ENCODE data around the gene LRRC41.
"Not testable (repeated sequence)": the region's sequence is repeated elsewhere in the genome, so short reads cannot be mapped to it uniquely, and the experiment has no call there.

The LRRC41 gene, protein sequence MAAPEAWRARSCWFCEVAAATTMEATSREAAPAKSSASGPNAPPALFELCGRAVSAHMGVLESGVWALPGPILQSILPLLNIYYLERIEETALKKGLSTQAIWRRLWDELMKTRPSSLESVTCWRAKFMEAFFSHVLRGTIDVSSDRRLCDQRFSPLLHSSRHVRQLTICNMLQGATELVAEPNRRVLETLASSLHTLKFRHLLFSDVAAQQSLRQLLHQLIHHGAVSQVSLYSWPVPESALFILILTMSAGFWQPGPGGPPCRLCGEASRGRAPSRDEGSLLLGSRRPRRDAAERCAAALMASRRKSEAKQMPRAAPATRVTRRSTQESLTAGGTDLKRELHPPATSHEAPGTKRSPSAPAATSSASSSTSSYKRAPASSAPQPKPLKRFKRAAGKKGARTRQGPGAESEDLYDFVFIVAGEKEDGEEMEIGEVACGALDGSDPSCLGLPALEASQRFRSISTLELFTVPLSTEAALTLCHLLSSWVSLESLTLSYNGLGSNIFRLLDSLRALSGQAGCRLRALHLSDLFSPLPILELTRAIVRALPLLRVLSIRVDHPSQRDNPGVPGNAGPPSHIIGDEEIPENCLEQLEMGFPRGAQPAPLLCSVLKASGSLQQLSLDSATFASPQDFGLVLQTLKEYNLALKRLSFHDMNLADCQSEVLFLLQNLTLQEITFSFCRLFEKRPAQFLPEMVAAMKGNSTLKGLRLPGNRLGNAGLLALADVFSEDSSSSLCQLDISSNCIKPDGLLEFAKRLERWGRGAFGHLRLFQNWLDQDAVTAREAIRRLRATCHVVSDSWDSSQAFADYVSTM

DNA sequence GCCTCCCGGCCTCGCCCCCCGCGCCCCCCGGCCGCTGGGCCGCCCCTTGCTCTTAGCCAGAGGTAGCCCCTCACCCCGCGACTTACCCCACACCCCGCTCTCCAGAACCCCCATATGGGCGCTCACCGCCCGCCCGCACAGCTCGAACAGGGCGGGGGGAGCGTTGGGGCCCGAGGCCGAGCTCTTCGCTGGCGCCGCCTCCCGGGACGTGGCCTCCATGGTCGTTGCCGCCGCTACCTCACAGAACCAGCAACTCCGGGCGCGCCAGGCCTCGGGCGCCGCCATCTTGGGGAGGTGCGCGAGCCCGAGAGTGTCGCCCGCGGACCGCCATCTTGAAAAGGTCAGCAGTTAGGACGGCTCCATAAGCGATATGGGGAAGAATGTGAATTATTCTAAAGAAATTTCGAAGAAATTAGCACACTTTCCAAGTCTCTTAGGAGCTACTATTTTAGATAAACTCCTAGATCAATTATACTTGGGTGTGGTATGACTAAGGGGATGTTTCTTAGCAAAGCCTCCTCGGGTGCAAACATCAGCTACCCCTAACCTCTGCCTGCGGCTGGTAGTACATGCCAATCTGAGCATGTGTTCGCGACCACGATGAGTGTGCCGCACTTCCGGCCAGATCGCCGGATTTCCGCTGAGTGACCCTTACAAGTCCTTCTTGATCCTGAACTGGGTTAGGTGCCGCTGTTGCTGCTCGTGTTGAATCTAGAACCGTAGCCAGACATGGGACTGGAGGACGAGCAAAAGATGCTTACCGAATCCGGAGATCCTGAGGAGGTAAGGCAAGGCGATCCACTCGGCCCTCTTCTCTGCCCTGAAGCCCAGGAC lies at the start of gene LRRC41, which contains the start of gene UQCRH:
Gene LRRC41, minus strand, starts transcription at position 579 of the 834 bp plus-strand sequence. Its CDS starts 294 bp downstream, at position 285.
Gene UQCRH, plus strand, starts transcription at position 661 of the 834 bp plus-strand sequence. Its CDS starts 69 bp downstream, at position 730.
- peak; percentile 88 for DNase-seq

DNA sequence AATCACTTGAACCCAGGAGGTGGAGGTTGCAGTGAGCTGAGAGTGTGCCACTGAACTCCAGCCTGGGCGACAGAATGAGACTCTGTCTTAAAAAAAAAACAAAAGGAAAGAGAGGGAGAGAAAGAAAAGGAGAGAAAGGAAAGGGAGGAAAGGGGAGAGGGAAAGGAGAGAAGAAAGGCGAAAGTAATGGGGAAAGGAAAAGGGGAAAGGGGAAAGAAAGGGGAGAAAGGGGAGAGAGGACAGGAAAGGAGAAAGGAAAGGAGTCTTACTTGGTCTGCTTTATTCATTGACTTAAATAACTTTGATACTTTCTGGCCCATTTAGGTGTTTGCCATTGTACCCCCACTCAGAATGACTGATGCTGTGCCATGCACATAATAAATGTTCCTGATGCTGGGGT lies 48.9 kb upstream of the LRRC41 start:
- no peak for DNase-seq

DNA sequence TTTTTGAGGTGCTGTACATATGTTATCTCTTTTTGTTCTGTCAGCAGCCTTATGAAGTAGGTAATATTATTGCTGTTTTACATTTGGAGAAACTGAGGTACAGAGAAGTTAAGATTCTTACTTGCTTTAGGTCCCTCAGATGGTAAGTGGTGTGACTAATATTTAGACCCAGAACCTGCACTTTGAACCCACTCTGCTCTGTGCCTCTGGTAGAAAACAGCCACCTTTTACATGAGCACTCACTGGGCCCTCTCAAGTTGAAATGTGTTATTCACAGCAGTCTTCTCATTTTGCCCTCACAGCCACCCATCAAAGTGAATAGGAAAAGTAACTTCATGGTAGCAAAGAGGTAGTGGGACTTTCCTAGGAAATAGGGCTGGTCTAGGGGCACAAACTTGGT lies 41.9 kb upstream of the LRRC41 start:
- DNase-seq: no peak

DNA sequence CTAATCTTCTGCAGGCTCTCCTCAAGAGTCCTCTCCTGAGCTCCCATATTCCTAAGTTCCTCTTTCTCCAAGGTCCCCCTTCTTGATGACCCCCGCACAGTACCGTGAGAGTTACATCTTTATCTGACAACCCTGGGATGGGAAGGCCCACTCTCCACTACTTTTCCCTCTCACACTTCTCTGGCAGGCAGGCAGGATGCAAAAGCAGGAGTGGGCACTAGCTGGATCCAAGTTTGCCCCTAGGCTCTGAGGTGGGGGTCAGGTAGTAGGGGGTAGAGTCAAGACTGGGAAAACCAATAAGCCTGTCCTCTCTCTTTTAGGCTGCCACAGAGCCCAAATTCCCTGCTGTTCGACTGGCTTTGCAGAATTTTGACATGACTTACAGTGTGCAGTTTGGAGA lies 41.1 kb upstream of the LRRC41 start:
- DNase-seq: no peak

DNA sequence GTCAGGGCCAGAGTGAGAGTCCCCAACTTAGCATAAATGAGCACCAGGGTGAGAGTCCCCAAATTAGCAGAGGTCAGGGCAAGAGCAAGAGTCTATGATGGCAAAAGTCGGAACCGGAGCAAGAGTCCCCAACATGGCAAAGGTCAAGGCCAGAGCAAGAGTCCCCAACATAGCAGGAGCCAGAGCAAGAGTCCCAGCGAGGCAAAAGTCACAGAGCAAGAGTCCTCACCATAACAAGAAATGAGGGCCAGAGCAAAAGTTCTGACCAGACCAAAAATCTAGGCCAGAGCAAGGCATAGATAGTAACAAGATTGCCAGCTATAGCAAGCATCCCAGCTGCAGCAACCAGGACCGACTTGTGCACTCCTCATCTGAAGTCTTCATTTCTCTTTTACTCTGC lies 40.3 kb upstream of the LRRC41 start:
- no peak for DNase-seq

DNA sequence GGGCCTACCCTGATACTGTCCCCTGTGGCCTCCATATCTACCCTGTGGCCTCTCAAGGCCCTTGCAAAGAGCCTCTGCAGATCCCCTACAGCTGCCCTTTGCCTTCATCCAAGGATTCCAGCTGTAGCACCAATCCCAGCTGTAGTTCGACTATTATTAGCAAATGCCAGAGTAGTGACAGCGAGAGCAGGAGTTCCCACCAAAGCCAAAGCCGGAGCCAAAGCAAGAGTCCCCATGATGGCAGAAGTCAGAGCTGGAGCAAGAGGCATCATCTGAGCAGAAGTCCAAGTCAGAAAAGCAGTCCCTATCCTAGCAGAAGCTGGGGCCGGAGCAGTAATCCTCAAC lies 39.9 kb upstream of the LRRC41 start:
- DNase-seq: no peak

DNA sequence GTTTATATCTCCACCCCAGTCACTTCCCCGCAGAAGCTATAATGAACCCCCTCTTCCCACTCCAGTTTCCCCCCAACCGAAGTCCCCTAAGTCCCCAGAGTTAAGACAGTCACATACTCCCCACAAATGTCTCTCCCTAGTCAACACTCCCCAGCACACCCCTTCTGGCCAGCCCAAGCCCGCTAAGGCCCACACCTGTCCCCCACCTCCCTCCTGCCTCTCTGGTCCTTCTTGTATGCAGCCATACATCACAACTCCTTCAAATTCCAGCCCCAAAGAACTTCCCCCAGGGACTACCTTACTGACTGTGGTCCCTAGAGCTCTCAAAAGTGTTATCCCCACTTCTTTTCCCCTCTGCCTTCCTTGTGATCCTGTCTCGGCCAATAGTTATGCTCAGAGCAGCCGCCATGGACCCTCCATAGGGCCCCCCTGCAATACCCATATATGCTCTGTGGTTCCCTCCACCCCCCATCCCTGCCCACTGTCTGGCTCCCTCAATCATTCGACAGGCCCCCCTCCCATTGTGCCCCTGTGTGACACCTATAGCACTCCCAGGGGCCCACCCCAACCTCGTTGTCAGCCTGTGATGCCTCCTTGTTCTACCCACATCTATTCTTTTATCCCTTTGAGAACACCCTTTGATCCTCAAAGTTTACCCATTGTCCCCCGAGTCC lies 39.4 kb upstream of the LRRC41 start:
- no peak for DNase-seq

DNA sequence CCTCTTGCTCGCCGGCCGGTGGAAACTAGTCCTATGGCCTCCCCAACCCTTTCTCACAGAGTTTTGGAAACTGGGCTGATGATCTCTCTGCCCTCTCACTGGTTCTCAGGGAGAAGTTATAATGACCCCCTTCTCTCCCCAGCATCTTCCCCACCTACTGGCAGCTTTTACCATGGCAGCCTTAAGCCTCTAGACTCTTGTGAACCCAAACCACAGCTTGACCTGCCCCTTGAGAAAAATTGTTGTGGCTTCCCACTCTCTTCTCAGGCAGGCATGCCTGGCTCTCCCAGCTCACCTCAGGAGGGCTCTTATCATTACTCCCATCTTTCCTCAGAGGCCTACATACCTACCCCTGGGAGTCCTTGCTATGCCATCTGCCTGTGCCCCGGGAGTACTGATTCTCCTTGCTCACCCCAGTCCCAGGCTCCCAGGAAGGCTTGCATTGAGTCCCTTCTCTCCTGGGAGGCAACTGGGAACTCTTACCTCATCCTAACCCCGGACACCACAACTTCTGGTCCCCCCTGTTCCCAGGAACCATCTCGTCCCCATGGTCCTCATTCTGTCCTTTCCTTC lies 38.8 kb upstream of the LRRC41 start:
- DNase-seq: no peak

DNA sequence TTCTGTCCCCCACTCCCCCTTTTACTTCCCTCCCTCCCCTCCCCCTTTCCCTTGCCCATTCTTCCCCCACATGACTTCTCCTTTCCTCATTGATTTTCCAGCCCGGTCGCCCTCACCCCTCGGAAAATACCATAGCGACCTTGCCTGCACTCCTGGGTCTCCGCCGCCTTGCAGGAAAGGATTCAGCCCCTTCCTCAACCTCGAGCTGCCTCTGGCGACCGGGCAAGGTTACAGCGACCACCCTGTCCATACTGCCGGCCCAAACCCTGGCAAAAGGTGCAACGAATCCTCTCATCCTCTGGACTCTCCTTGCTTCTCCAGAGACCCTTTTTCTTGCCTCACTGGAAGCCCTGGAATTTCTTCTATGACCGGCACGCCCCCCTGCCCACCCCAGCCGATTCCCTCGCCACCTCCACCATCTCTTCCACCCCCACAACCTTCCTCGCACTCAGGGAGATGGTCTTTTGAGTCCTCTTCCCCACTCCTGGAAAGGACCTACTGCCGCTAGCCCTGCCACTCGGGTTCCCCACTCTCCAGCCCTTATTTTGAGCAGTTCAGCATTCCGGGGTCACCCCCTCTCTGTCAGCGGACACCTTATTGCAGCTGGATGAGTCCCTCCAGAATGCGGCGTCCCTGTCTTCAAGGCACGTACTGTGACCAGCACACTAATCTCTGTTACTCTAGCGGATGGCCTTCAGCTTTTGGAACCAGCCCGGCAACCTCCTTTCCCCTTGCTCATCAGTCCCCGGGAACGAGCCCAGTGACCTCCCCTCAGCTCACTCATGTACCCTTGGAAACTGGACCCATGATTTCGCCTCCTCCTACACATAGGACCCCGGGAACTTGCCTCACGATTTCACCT lies 38.0 kb upstream of the LRRC41 start:
- no peak for DNase-seq

DNA sequence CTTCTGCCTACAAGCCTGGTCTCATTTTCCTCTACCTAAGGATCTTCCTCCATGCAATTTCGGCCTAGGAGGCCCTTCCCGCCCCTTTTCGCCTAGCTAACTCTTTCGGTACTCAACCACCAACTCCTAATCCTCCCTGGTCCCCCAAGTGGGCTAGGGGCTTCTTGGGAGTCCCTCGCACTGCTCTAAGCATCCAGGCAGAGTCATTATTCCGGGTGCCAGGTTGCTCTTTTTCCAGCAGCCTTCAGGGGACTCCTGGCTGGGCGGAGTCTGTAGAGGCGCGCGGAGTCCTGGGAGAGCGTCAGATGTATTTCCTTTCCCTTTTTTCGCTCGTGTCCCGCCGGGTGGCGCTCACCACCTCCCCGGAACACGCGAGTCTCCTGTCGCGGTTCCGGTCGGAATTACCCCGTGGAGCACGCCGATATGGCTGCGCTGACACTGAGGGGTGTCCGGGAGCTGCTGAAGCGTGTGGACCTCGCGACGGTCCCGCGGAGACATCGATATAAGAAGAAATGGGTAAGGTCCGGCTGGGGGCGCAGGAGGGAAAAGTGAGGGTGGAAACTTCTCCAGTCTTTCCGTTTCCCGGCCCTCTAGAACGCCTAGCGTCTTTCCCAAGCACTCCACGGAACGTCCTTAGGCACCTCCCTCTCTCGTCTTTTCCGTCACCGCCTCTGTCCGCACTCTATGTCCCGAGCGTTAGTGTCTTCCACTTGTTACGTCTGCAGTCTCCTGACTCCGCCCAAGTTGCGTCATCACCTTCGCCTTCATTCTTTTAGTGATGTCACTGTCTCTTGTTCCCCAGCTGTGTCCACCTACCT lies 37.2 kb upstream of the LRRC41 start, which contains the start of gene NSUN4:
Gene NSUN4, plus strand, starts transcription at position 404 of the 818 bp plus-strand sequence. Its CDS starts 20 bp downstream, at position 424.
- DNase-seq: peak; percentile 79

DNA sequence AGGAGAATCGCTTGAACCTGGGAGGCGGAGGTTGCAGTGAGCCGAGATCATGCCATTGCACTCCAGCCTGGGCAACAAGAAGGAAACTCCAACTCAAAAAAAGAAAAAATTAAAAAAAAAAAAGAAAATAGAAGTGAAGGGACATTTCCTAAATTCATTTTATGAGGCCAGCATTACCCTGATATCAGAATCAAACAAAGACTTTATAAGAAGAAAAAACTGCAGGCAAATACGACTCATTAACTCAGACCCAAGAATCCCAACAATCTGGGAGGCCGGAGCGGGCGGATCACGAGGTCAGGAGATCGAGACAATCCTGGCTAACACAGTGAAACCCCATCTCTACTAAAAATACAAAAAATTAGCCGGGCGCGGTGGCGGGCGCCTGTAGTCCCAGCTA lies 34.0 kb upstream of the LRRC41 start:
- DNase-seq: not testable (repeated sequence)

DNA sequence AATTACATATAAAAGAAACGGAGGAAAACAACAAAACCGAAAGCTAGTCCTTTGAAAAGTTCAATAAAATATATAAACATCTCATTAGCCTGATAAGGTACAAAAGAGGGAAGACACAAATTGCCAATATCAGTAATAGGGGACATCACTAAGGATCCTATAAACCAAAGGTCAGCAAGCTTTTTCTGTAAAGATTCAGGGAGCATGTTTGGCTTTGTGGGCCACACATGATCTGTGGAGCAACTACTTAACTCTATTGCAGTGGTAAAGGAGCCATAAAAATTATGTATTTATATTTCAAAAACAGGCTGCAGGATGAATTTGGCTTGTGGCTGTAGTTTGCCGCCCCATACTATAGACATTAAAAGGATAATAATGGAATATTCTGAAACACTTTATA lies 31.7 kb upstream of the LRRC41 start:
- no peak for DNase-seq

DNA sequence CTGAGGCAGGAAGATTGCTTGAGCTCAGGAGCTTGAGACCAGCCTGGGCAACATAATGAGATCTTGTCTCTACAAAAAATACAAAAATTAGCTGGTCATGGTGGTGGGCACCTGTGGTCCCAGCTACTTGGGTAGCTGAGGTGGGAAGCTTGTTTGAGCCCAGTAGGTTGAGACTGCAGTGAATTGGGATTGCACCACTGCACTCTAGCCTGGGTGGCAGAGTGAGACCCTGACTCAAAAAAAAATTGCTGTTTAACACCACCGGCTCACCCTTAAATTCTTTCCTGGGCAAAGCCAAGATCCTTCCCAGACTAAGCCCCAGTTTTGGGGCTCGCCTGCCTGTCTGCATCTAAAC lies 30.6 kb upstream of the LRRC41 start:
- DNase-seq: no peak

DNA sequence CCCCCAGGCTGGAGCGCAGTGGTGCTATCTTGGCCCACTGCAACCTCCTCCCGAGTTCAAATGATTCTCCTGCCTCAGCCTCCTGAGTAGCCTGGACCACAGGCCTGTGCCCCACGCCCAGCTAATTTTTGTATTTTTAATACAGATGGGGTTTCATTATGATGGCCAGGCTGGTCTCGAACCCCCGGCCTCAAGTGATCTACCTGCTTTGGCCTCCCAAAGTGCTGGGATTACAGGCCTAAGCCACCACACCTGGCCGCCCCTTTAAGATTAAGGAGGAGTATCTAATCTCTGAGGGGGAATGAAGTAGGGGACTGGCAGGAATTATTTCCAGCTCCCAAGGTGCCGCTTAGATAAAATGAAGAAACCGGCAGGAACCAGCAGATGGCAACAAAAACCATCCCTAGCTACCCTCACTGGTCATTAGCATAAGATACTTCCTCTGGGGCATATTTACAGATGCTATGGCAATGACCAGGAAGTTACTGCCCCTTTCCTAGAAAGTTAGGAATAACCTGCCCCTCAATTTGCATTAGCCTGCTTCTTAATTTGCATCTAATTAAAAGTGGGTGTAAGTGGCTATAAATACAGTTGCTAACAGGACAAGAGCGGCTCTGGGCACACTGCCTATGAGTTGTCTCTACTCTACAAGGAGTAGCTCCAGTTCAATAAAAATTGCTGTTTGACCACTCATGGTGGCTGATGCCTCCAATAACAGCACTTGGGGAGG lies 30.0 kb upstream of the LRRC41 start:
- no peak for DNase-seq

DNA sequence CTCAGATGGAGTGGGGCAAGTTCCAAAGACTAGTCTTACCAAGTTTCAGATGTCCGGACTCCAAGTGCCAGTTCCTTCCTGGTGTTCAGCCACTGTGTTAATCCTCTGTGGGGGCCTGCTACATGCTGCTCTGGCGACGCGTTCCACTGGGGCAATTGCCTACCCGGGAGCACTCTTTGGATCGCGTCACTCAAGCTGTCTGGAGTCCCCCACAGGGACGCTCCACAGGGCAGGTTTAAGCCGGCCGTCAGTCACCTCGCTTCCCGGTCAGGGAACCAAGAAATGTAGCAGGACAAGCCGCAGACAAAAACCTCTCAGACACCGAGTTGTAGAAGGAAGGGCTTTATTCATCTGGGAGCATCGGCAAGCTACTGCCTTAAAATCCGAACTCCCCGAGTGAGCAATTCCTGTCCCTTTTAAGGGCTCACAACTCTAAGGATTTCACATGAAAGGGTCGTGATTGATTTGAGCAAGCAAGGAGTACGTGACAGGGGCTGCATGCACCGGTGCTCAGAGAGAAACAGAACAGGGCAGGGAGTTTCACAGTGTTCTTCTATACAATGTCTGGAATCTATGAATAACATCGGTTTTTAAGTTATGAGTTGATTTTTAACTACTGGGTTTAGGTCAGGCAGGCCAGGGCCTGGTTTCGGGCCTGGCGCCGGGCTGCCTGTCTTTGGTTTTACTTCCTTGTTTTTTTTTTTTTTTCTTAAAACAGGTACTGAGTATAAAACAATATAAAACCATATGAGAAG lies 28.5 kb upstream of the LRRC41 start:
- DNase-seq: not testable (repeated sequence)

DNA sequence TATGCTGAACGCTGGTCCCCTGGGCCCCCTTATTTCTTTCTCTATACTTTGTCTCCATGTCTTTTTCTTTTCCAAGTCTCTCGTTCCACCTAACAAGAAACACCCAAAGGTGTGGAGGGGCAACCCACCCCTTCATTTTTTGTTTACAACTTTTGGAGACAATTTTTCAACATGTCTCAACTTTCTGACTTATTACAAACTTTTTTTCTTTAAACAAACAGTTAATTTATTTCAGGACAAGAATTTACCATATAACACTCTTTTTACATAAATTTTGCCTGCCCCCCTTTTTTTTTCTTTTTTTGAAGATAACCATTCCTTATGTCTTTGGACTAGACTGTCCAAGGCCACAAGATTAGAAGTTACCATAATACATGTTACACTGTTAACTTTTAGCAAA lies 27.0 kb upstream of the LRRC41 start:
- not testable (repeated sequence) for DNase-seq

DNA sequence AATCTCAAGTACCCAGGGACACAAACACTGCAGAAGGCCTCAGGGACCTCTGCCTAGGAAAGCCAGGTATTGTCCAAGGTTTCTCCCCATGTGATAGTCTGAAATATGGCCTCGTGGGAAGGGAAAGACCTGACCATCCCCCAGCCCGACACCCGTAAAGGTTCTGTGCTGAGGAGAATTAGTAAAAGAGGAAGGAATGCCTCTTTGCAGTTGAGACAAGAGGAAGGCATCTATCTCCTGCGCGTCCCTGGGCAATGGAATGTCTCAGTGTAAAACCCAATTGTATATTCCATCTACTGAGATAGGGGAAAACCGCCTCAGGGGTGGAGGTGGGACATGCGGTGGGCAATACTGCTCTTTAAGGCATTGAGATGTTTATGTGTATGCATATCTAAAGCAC lies 26.4 kb upstream of the LRRC41 start:
- not testable (repeated sequence) for DNase-seq

DNA sequence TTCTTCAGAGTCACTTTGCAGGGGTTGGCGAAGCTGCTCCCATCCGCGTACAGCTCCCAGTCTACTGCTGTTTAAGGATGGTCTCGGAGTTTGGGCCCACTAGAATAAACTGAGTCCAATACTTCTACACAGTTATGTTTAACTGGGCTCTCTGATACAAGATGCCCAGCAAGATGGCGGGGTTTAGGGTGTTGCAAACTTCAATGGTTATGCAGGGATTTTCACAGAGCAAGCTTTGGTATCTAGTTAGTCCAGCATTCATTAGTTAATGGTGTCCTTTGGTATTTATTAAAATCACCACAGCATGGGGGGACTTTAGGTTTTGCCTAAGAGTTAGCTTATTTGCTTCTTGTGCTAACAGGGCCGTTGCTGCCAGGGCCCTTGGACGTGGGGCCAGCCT lies 24.8 kb upstream of the LRRC41 start:
- DNase-seq: not testable (repeated sequence)

All from NCI-H1436 treated with DMSO at 0.1 percent for 48 hours (cell line).